HG03439 (cell line): ENCODE results near the gene SLC13A5.
"Not testable (repeated sequence)": the region's sequence is repeated elsewhere in the genome, so short reads cannot be mapped to it uniquely, and the experiment has no call there.

Source experiments
- ATAC-seq: cut with Tn5 transposase; IDR thresholded peaks from one replicate; pipeline ENCODE4 v1.9.1; 2021; ENCODE audit warnings: mild to moderate bottlenecking, moderate library complexity; ENCODE audit not compliant: unreplicated experiment

Gene SLC13A5

DNA sequence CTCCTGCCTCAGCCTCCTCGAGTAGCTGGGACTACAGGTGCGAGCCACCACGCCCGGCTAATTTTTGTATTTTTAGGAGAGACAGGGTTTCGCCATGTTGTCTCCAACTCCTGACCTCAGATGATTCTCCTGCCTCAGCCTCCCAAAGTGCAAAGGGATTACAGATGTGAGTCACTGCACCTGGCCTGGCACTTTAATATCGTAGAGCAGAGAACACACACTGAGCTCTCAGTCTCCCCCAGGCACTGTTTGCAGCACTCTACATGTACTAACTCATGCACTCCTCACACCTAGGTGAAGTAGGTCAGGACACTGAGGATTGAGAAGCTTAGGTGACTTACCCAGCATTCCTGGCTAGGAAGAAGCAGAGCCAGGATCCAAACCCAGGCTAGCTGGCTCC lies 46.6 kb downstream of the SLC13A5 start:
- ATAC-seq: no peak

DNA sequence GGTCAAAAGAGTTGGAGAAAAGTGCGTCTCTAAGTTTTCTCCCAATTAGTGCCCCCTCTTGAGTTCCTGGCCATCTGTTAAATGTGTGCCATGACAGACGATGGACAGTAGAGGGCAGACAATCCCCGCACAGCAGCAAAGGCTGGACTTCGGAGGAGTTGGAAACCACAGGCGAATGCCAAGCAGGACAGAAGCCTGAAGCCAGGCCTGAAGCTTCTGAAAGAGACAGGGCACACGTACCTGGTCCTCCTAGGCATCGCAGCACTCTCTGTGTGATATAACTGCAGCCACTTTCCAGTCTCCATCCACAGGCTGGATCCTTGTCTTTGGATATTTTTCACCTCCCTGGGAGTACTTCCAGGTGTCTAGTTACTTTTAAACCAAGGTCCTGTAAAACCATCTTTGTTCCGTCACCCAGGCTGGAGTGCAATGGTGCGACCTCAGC lies 47.1 kb downstream of the SLC13A5 start:
- ATAC-seq: no peak

GRCh38 chr17:6663200-6663599 lies 50.0 kb downstream of the SLC13A5 start:
- ATAC-seq: not testable (repeated sequence)

DNA sequence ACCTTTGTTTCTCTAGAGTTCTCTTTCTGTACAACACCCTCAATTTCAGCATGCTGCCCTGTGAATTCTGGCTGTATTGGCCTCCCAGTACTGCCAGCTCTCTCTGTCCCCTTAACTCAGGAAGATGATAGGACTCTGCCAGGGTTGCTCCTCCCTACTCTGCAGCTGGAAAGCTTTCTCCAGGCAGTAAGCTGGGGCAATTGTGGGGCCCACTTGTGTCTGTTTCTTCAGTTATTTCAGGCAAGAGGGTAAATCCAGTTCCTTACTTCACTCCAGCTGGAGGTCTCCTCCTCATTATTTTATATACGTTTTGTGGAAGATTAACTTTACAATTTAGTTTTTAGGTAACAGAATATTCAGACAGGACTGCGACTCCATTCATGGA lies 51.7 kb downstream of the SLC13A5 start:
- no peak for ATAC-seq

GRCh38 chr17:6660805-6661463 lies 52.2 kb downstream of the SLC13A5 start:
- ATAC-seq: peak; percentile 57

- ATAC-seq: no peak
Measured at GRCh38 chr17:6660101-6660500, 53.1 kb downstream of the SLC13A5 start.

DNA sequence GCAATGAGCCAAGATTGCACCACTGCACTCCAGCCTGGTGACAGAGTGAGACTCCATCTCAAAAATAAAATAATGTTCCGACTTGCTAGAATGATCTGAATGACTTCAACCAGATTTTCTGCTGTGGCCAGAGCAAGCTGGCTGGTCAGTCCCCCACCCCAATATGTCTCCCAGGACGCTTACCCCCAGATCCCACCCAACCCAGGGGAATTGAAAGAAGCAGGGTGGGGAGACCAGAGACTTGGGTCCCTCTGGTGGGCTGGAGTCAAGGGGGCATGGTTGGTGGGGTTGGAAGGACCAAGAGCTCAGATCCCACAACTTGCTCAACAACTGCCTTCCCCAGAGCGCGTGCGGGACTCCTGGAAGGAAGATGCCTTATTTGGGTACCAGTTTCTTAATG lies 54.8 kb downstream of the SLC13A5 start:
- not testable (repeated sequence) for ATAC-seq

DNA sequence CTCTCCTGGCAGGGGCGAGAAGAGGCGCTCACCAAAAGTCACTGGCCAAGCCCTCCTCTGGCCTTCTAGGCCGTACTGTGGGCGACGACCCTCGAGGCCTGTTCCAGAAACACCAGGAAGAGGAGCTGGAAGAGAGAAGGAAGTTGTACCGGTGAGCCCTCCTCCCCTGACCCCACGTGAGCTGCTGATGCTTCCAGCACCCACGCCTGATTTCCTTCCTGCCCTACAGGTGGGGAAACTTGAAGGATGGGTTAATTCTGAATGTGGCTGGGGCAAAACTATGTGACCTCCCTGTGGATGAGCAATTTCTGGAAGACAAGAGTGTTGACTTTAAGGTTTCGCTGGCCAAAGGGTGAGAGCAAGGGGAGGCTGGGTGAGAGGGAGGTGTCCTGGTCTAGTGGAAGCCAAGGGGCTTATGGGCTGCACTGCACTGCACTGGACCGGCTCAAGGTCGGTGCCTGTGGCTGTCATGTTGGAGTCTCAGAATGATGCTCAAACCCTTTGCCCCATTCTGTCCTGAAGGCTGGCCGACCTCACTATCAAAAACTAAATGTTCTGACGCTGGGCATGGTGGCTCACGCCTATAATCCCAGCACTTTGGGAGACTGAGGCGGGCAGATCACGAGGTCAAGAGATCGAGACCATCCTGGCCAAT lies 55.4 kb downstream of the SLC13A5 start:
- no peak for ATAC-seq

DNA sequence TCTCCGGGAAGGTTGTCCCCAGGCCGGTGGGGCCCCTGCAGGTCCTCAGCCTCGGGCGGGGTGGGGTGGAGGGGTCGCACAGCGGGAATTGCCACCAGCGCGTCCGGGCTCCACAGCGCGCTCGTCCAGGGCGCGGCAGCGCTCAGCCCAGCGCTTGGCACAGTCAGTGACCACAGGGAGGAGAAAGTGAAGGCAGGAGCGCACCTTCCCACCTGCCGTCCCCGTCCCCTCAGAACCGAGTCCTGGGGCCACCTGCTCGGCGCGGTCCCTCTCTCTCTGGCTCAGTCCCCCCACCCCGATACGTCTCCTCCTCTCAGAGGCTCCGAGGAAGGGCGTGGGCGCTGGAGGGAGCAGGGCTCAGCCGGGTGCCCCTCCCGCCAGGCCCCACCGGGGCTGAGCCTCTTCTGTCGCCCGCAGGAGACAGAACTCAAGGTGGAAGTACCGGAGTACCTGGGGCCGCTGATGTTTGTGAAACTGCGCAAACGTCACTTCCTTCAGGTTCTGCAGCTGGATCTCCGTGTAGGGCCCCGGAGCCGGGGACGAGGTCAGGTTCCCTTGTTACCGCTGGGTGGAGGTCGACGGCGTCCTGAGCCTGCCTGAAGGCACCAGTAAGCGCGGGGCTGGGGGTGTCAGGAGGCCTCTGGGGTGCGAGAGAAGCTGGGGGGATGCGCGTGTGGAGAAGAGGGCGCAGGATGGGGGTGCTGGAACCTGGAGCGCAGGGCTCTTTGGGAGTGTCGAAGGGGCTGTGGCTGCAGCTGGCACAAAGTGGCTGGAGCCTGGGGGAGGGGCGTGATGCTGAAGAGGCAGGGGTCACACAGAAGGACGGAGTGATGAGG lies 56.2 kb downstream of the SLC13A5 start:
- ATAC-seq: not testable (repeated sequence)

- not testable (repeated sequence) for ATAC-seq
Measured at GRCh38 chr17:6655732-6656361, 57.3 kb downstream of the SLC13A5 start.

DNA sequence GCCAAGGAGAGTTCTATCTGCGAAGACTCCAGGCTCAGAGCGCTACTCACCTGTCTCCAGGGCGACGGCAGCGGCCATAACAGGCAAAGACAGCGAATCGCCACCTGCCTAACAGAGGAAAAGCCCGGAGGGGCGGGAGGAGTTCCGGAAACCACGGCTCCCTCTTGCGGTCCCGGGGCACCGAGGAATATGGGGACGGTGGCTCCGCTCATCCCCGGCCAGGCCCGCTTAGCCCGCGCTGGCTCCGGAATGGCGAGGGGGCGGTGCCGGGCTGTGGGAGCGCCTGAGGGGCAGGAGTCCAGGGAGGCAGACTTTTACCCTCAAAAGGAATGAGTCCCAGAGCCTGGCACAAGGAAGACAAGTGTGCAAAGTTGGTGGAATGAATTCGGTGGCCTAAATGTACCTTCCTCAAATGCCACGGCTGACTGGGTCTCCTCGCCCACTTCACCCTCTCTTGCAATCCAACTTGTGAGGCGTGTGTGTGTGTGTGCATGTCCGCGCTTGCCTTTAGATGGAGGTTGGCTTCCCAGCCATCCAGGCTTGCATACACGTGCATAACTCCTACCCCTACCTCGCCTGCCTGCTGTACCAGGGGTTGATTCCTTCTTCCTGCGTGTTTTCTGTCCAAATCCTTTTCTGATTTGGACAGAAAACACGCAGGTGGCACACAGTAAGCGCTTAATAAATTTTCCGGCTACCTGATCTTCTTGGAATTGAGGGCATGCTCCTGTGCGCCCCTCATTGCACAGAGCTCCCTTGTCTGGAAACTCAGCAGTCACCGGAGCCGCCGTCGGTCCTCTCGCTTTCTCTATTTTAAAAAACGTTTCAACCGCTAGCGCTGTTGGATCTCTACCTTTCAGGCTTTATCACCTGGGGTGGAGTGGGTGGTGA lies 58.1 kb downstream of the SLC13A5 start:
- no peak for ATAC-seq

DNA sequence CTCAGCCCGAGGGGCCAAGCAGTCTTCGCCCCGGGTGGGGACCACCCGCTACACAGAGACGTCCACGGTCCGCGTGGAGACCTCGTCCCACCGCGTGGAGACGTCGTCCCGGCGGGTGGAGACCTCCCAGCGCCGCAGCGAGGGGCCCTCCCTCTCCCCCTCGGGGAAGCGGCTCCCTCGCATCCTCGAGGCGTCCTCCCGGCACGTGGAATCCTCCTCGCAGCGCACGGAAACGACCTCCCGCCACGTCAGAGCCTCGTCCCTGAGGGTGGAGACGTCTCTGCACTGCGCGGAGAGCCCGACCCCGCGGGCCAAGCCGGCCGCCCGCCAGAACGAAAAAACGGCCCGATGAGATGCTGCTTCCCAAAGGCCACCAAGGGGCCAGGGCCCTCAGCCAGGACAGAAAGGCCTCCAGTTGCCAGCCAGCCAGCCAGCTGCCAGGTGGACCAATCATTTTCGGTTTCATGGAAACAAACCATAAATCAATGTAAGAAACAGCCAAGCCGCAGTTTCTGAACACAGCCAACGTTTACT lies 61.2 kb downstream of the SLC13A5 start:
- peak; percentile 2 for ATAC-seq

DNA sequence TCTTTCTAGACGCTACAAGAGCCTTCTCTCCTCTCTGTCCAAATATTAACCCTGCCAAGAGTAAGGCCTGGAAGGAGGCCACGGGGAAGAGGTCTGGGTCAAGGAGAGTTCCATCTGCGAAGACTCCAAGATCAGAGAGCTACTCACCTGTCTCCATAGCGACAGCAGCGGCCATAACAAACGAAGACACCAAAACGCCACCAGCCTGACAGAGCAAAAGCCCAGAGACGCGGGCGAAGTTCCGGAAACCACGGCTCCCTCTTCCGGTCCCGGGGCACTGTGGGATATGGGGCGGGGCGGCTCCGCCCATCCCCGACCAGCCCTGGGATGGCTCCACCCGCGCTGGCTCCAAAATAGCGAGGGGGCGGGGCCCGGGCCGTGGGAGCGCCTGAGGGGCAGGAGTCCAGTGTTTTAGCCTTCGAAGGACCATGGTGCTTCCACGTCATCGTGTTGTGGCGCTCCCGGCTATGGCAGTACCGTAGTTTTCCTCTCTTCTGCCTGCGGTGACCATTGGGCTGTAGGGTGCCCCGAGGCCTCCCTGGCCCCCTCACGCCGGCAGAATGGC lies 61.7 kb downstream of the SLC13A5 start, which contains the start of the genes C17orf100 and MED31:
Gene C17orf100, plus strand, starts transcription at position 409 of the 565 bp plus-strand sequence. Its CDS starts 152 bp downstream, at position 561.
Gene MED31, minus strand, starts transcription at position 252 of the 565 bp plus-strand sequence. Its CDS starts 77 bp downstream, at position 175.
- ATAC-seq: peak; percentile 96

GRCh38 chr17:6648181-6648580 lies 65.0 kb downstream of the SLC13A5 start:
- no peak for ATAC-seq

DNA sequence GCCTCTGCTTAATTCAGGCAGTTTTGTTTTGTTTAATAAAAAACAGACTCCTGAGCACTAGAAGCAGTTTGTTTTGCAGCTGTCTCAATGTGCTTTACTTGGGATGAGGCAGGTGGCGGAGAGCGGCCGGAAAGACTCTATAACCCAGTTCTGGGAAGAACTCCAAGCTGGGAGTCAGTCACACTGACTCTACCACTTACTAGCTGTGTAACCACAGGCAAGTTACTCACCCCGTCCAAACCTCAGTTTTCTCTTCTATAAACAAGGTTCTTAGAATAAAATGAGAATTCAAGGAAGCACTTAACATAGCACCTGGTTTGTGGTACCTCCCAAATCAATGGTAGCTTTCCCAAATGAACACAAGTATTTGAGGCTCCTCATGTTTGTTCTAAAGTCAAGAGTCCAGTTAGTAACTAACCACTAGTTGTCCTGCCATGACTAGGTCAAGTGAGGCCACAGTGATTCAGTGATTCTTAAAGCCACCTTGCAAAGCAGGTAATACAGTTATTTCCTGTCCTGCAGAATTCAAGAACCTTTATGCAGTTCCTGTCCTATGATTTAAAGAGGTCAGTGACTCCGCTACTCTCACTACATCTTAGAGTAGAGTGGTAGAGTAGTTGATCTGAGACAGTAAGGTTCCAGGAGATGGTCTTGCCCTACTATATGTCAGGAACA lies 69.6 kb downstream of the SLC13A5 start:
- ATAC-seq: no peak

GRCh38 chr17:6642592-6642991 lies 70.6 kb downstream of the SLC13A5 start:
- ATAC-seq: no peak

DNA sequence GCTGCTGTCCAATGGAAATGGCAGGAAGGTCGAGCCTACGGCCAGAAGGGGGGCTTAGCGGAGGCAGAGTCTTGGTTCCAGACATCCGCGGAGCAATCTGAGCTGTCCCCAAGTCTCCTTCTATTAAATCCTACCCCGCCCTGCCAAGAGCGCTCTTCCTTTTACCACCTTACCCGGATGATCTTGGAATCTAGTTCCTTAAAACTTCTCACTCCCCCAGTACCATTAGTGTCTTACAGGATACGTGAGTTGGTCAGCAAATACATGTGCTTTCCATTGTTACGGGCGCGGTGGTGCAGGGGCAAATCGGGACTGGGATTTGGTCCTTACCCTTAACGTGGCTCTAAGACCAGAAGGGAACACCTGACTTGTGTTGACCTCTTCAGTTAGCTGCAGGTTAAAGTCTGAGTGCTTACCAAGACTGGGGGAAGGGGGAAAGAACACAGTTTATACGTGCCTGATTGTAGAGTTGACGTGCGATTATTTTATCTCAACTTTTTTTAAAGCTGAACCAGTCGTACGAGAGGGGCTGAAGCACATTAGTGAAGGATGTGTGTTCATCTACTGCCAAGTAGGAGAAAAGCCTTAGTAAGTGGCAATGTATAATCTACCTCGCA lies 71.8 kb downstream of the SLC13A5 start:
- no peak for ATAC-seq

GRCh38 chr17:6640536-6641246 lies 72.5 kb downstream of the SLC13A5 start, which contains the start of the genes KIAA0753 and TXNDC17:
TSS of gene KIAA0753 (minus strand) at chr17:6640711. CDS start at chr17:6635103, 5,608 bp downstream.
TSS of gene TXNDC17 (plus strand) at chr17:6641060. CDS start at chr17:6641083, 23 bp downstream.
- peak; percentile 91 for ATAC-seq
